BLaER1 (cell line): ENCODE data around the gene TRIM34.
"Not testable (repeated sequence)": the region's sequence is repeated elsewhere in the genome, so short reads cannot be mapped to it uniquely, and the experiment has no call there.

Experiments
- H3K27ac ChIP-seq: shearing (Covaris generic); formaldehyde crosslinking; 2 replicates; pipeline ENCODE4 v1.8.1; 2022
- H3K27me3 ChIP-seq: shearing (Covaris generic); formaldehyde crosslinking; 2 replicates; pipeline ENCODE4 v1.8.1; 2022
- H3K36me3 ChIP-seq: shearing (Covaris generic); formaldehyde crosslinking; 2 replicates; pipeline ENCODE4 v1.8.1; 2022
- H3K4me1 ChIP-seq: shearing (Covaris generic); formaldehyde crosslinking; 2 replicates; pipeline ENCODE4 v1.8.1; 2022
- H3K4me2 ChIP-seq: shearing (Covaris generic); formaldehyde crosslinking; 2 replicates; pipeline ENCODE4 v1.8.1; 2022
- H3K4me3 ChIP-seq: shearing (Covaris generic); formaldehyde crosslinking; 2 replicates; pipeline ENCODE4 v1.8.1; 2022
- H3K9ac ChIP-seq: shearing (Covaris generic); formaldehyde crosslinking; 2 replicates; pipeline ENCODE4 v1.8.1; 2022
- H3K9me3 ChIP-seq: shearing (Covaris generic); formaldehyde crosslinking; 2 replicates; pipeline ENCODE4 v1.8.1; 2022
- H4K20me1 ChIP-seq: shearing (Covaris generic); formaldehyde crosslinking; 2 replicates; pipeline ENCODE4 v1.8.1; 2022
- Cebpa-rat ChIP-seq: shearing (Covaris generic); IDR thresholded peaks from 2 replicates; pipeline ENCODE4 v1.8.1; 2022

TRIM34 gene

GRCh38 chr11:5679811-5680210 lies 55.0 kb downstream of the TRIM34 start:
- no peak overlapping the region for H3K27ac ChIP-seq
- peaks cover 12% of the 10 kb centered on the region; the same call in 1 of the 2 replicates for H4K20me1 ChIP-seq
- no peak overlapping the region for H3K4me3 ChIP-seq
- no peaks in the 10 kb centered on the region for H3K4me1 ChIP-seq
- H3K27me3 ChIP-seq = no peaks in the 10 kb centered on the region
- H3K9ac ChIP-seq = no peak overlapping the region
- H3K36me3 ChIP-seq = peaks cover 57% of the 10 kb centered on the region
- no peak for TF ChIP-seq Cebpa-rat
- H3K4me2 ChIP-seq = no peak overlapping the region
- H3K9me3 ChIP-seq = peaks cover 33% of the 10 kb centered on the region

GRCh38 chr11:5682890-5683441 lies 58.2 kb downstream of the TRIM34 start:
- H3K9ac ChIP-seq, H3K27me3 ChIP-seq, H3K27ac ChIP-seq, H3K4me1 ChIP-seq, H3K4me3 ChIP-seq: not testable (repeated sequence)
- Histone ChIP-seq H3K9me3 (peaks cover 26% of the 10 kb centered on the region), H3K36me3 (peaks cover 43% of the 10 kb centered on the region), H3K4me2 (peak overlapping the region; percentile 95; the same call in 1 of the 2 replicates), H4K20me1 (peaks cover 12% of the 10 kb centered on the region; the same call in 1 of the 2 replicates)

- Histone ChIP-seq H3K4me2 (peak overlapping the region; percentile 95), H3K9ac (peak overlapping the region; percentile 82), H3K27ac (peak overlapping the region; percentile 82), H3K4me3 (peak overlapping the region; percentile 72), H4K20me1 (peaks cover 12% of the 10 kb centered on the region; the same call in 1 of the 2 replicates), H3K36me3 (peaks cover 36% of the 10 kb centered on the region), H3K9me3 (peaks cover 19% of the 10 kb centered on the region)
- not testable (repeated sequence) for H3K27me3 ChIP-seq, H3K4me1 ChIP-seq
Measured at GRCh38 chr11:5683620-5684019, 58.8 kb downstream of the TRIM34 start.

- H4K20me1 ChIP-seq = peaks cover 12% of the 10 kb centered on the region; the same call in 1 of the 2 replicates
- no peaks in the 10 kb centered on the region for H3K27me3 ChIP-seq
- peaks cover 31% of the 10 kb centered on the region for H3K36me3 ChIP-seq
- peaks cover 14% of the 10 kb centered on the region; the same call in 1 of the 2 replicates for H3K9me3 ChIP-seq
- H3K4me1 ChIP-seq = peaks cover 14% of the 10 kb centered on the region
- H3K9ac ChIP-seq = peak overlapping the region; percentile 82
- H3K27ac ChIP-seq = peak overlapping the region; percentile 82
- H3K4me2 ChIP-seq = peak overlapping the region; percentile 95
- TF ChIP-seq Cebpa-rat = no peak
- peak overlapping the region; percentile 72 for H3K4me3 ChIP-seq
Measured at GRCh38 chr11:5684036-5684645, 59.3 kb downstream of the TRIM34 start.

GRCh38 chr11:5684646-5685362 lies 60.0 kb downstream of the TRIM34 start, which contains the start of gene TRIM5:
TSS of gene TRIM5 (minus strand) at chr11:5685074. CDS start at chr11:5680177, 4,897 bp downstream.
- H3K27me3 ChIP-seq = no peaks in the 10 kb centered on the region
- TF ChIP-seq Cebpa-rat = no peak
- H3K4me1 ChIP-seq = peaks cover 17% of the 10 kb centered on the region
- H4K20me1 ChIP-seq = peaks cover 6% of the 10 kb centered on the region; the same call in 1 of the 2 replicates
- H3K4me3 ChIP-seq = peak within 1 kb of the TSS; percentile 72
- peaks cover 11% of the 10 kb centered on the region; the same call in 1 of the 2 replicates for H3K9me3 ChIP-seq
- peaks cover 24% of the 10 kb centered on the region for H3K36me3 ChIP-seq
- peak within 1 kb of the TSS; percentile 82 for H3K9ac ChIP-seq
- H3K27ac ChIP-seq = peak within 1 kb of the TSS; percentile 82
- H3K4me2 ChIP-seq = peak within 1 kb of the TSS; percentile 95

- H3K9ac ChIP-seq = no peak overlapping the region
- no peaks in the 10 kb centered on the region for H3K27me3 ChIP-seq
- no peak overlapping the region for H3K27ac ChIP-seq
- 0 out of 2 replicates have a peak, but pooled peaks cover 12% of the 10 kb centered on the region for H3K36me3 ChIP-seq
- H3K4me1 ChIP-seq = peaks cover 18% of the 10 kb centered on the region
- peaks cover 11% of the 10 kb centered on the region; the same call in 1 of the 2 replicates for H3K9me3 ChIP-seq
- TF ChIP-seq Cebpa-rat = no peak
- H4K20me1 ChIP-seq = no peaks in the 10 kb centered on the region; the same call in 1 of the 2 replicates
- no peak overlapping the region for H3K4me3 ChIP-seq
- H3K4me2 ChIP-seq = no peak overlapping the region
Measured at GRCh38 chr11:5686426-5686825, 61.6 kb downstream of the TRIM34 start.

GRCh38 chr11:5688482-5688881 lies 63.7 kb downstream of the TRIM34 start:
- H3K9ac ChIP-seq = no peak overlapping the region

GRCh38 chr11:5689551-5689983 lies 64.8 kb downstream of the TRIM34 start, which contains the start of gene TRIM22:
TSS of gene TRIM22 (plus strand) at chr11:5689790. CDS start at chr11:5696233, 6,443 bp downstream.
- no peaks in the 10 kb centered on the region for H3K9me3 ChIP-seq
- H3K27ac ChIP-seq = peak within 1 kb of the TSS; percentile 88

More at GRCh38 chr11:5688482-5688881, 63.7 kb downstream of the TRIM34 start:
- Histone ChIP-seq H3K27me3 (no peaks in the 10 kb centered on the region), H4K20me1 (no peaks in the 10 kb centered on the region; the same call in 1 of the 2 replicates), H3K4me2 (peak overlapping the region; percentile 98), H3K4me1 (peaks cover 31% of the 10 kb centered on the region), H3K9me3 (0 out of 2 replicates have a peak, but pooled peaks cover under 1% of the 10 kb centered on the region), H3K27ac (no peak overlapping the region), H3K36me3 (peaks cover 5% of the 10 kb centered on the region), H3K4me3 (no peak overlapping the region)
- TF ChIP-seq Cebpa-rat = no peak

GRCh38 chr11:5690216-5690615 lies 65.4 kb downstream of the TRIM34 start:
- Histone ChIP-seq H3K4me3 (peak overlapping the region; percentile 73), H3K27ac (peak overlapping the region; percentile 88), H3K9me3 (no peaks in the 10 kb centered on the region), H3K9ac (peak overlapping the region; percentile 87), H3K27me3 (no peaks in the 10 kb centered on the region), H3K4me1 (peaks cover 36% of the 10 kb centered on the region), H3K36me3 (peaks cover 20% of the 10 kb centered on the region), H4K20me1 (peaks cover 3% of the 10 kb centered on the region; the same call in 1 of the 2 replicates), H3K4me2 (peak overlapping the region; percentile 98)
- TF ChIP-seq Cebpa-rat = no peak

More at GRCh38 chr11:5689551-5689983, 64.8 kb downstream of the TRIM34 start, which contains the start of gene TRIM22:
- Histone ChIP-seq H3K4me2 (peak within 1 kb of the TSS; percentile 98), H4K20me1 (no peaks in the 10 kb centered on the region; the same call in 1 of the 2 replicates), H3K36me3 (peaks cover 14% of the 10 kb centered on the region), H3K4me1 (peaks cover 35% of the 10 kb centered on the region), H3K4me3 (peak within 1 kb of the TSS; percentile 73), H3K27me3 (no peaks in the 10 kb centered on the region), H3K9ac (peak within 1 kb of the TSS; percentile 87)
- TF ChIP-seq Cebpa-rat = no peak
